Nephron progenitor cell (in vitro differentiated cells): ENCODE measurements around the gene VPS13C.

Experiments used
- DNase-seq: peaks from one replicate; pipeline ENCODE4 v3.0.0; 2021
- H3K27ac Mint-ChIP-seq: 2 replicates; pipeline ENCODE4 v1.8.0; 2021; ENCODE audit warnings: mild to moderate bottlenecking, moderate library complexity, mixed read lengths
- H3K27me3 Mint-ChIP-seq: 2 replicates; pipeline ENCODE4 v1.8.0; 2021; ENCODE audit warnings: mild to moderate bottlenecking, low read depth, mixed read lengths; ENCODE audit not compliant: poor library complexity
- H3K36me3 Mint-ChIP-seq: 2 replicates; pipeline ENCODE4 v1.8.0; 2021; ENCODE audit warnings: low read depth, mixed read lengths
- H3K4me1 Mint-ChIP-seq: 2 replicates; pipeline ENCODE4 v1.8.0; 2021; ENCODE audit warnings: mixed read lengths
- H3K4me3 Mint-ChIP-seq: 2 replicates; pipeline ENCODE4 v1.8.0; 2021; ENCODE audit warnings: mild to moderate bottlenecking, moderate library complexity, mixed read lengths
- H3K9me3 Mint-ChIP-seq: 2 replicates; pipeline ENCODE4 v1.8.0; 2021; ENCODE audit warnings: mild to moderate bottlenecking, moderate library complexity, mixed read lengths
- TF ChIP-seq, protein P1 (sequence below): fragments of 200-600 bp; sonication (generic); IDR thresholded peaks from 2 replicates; pipeline ENCODE4 v1.5.0; 2021; ENCODE audit warnings: antibody characterized with exemption

The VPS13C gene

DNA sequence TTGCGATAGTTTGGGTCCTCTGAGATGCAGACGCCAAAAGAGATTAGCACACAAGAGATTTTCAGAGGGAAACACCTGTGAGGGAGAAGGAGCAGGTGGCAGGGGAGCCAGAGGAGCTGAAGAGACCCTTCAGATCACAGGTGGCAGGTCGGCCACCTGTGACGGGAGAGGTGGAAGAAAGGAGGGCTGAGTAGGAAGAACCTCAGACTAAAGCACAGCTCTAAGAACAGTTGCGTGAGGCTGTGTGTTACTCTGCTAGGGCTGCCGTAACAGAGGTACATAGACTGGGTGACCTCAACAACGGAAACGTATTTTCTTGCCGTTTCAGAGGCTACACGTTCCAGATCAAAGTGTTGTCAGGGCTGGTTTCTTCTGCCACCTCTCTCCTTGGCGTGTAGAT, 45.0 kb upstream of the VPS13C start:
- H3K36me3 Mint-ChIP-seq: no peaks in the 10 kb centered on the region
- TF ChIP-seq, protein P1, sequence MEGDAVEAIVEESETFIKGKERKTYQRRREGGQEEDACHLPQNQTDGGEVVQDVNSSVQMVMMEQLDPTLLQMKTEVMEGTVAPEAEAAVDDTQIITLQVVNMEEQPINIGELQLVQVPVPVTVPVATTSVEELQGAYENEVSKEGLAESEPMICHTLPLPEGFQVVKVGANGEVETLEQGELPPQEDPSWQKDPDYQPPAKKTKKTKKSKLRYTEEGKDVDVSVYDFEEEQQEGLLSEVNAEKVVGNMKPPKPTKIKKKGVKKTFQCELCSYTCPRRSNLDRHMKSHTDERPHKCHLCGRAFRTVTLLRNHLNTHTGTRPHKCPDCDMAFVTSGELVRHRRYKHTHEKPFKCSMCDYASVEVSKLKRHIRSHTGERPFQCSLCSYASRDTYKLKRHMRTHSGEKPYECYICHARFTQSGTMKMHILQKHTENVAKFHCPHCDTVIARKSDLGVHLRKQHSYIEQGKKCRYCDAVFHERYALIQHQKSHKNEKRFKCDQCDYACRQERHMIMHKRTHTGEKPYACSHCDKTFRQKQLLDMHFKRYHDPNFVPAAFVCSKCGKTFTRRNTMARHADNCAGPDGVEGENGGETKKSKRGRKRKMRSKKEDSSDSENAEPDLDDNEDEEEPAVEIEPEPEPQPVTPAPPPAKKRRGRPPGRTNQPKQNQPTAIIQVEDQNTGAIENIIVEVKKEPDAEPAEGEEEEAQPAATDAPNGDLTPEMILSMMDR: no peak
- no peak overlapping the region for H3K4me3 Mint-ChIP-seq
- peaks cover 3% of the 10 kb centered on the region for H3K27me3 Mint-ChIP-seq
- no peaks in the 10 kb centered on the region for H3K9me3 Mint-ChIP-seq
- H3K4me1 Mint-ChIP-seq: peaks cover 17% of the 10 kb centered on the region
- no peak overlapping the region for H3K27ac Mint-ChIP-seq
- DNase-seq: no peak

DNA sequence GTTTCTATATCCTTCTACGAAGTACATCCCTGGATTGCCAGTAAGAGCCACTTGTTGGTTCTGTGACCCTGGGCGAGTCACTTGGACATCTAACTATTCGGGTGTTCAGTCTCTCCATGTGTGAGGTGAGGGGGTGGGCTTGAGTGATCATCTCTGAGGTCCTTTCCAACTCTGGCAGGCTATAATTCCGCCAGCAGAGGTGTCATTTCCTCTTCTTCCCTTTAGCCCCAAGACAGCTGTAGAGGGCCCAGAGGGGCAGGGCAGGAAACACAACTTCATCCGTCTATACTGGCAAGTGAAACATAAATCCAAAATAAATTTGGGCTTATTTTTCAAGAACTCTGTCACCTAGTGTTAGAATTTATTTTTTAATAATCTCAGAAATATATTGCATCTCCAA, 44.6 kb upstream of the VPS13C start:
- no peaks in the 10 kb centered on the region for H3K27me3 Mint-ChIP-seq
- TF ChIP-seq, protein P1: no peak
- no peaks in the 10 kb centered on the region for H3K36me3 Mint-ChIP-seq
- peaks cover 3% of the 10 kb centered on the region for H3K9me3 Mint-ChIP-seq
- no peak for DNase-seq
- no peak overlapping the region for H3K27ac Mint-ChIP-seq
- no peak overlapping the region for H3K4me3 Mint-ChIP-seq
- peaks cover 13% of the 10 kb centered on the region for H3K4me1 Mint-ChIP-seq

DNA sequence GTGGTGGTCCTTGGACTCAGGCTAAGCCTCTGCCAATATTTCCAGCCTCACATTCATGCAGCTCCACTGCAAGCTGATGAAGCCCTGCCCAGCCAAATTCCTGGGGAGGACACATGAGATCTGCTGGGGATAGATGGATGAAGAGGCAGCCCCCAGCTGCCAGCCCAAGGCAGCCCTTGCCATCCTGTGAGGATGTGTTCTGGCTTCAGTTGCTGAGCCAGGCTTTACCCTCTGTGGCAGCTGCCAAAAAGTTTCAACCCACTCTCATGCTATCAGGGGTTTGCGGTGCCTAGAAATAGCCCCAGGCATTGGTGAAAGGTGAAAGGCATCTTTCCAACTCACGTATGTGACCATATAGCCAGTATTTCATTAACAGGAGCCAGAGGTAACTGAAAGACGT, 44.2 kb upstream of the VPS13C start:
- TF ChIP-seq, protein P1: no peak
- H3K9me3 Mint-ChIP-seq: peaks cover 8% of the 10 kb centered on the region
- no peak overlapping the region for H3K27ac Mint-ChIP-seq
- H3K4me1 Mint-ChIP-seq: peaks cover 11% of the 10 kb centered on the region
- H3K4me3 Mint-ChIP-seq: no peak overlapping the region
- no peak for DNase-seq
- no peaks in the 10 kb centered on the region for H3K36me3 Mint-ChIP-seq
- H3K27me3 Mint-ChIP-seq: no peaks in the 10 kb centered on the region

DNA sequence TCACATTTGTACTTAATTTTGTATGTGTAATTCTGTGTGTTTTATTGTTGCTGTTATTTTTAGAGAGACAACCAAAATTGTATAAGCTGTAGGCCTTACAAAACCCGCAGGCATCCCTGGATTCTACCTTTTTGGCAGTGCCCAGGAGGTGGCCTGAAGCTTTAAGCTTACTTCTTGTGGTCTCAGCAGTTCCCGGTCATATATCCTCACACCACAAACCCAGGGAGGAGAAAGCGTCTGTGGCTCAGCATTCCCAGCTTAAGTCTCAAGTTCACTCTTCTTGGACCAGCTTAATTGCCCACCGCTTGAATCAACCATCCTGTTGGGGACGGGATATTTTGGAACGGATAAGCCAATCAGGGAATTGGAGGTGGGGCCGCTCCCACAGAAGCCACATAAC, 43.2 kb upstream of the VPS13C start:
- Mint-ChIP-seq H3K4me1 (peaks cover 11% of the 10 kb centered on the region), H3K9me3 (peaks cover 9% of the 10 kb centered on the region), H3K27ac (no peak overlapping the region), H3K36me3 (no peaks in the 10 kb centered on the region), H3K4me3 (no peak overlapping the region), H3K27me3 (no peaks in the 10 kb centered on the region)
- TF ChIP-seq, protein P1: no peak
- DNase-seq: no peak

DNA sequence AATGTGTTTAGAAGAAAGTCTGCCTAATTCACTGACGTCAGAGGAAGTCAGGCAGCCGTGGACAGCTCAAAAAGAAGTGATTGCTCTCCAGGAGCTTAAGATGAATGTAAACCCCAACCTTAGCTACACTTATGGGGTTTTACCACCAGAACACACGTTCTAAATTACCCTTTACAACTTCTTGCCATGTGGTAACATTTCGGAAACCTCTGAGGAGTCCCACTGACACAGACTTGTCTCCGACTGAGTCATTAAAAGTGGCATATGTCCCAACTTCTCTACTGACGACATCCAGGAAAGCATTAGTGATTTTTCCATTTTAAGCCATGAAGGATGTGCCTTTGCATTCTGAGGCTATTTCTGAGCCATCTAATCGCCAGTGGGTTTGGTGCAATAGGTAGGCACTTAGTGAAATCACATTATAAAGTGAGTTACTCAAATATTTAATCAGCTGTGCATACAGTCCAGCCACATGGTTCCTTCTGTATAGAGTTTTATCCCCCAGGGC, 38.9 kb upstream of the VPS13C start:
- Mint-ChIP-seq H3K36me3 (no peaks in the 10 kb centered on the region), H3K4me3 (no peak overlapping the region), H3K9me3 (peaks cover 9% of the 10 kb centered on the region), H3K27ac (no peak overlapping the region), H3K27me3 (peaks cover 4% of the 10 kb centered on the region), H3K4me1 (peaks cover 5% of the 10 kb centered on the region)
- TF ChIP-seq, protein P1: no peak
- DNase-seq: no peak

DNA sequence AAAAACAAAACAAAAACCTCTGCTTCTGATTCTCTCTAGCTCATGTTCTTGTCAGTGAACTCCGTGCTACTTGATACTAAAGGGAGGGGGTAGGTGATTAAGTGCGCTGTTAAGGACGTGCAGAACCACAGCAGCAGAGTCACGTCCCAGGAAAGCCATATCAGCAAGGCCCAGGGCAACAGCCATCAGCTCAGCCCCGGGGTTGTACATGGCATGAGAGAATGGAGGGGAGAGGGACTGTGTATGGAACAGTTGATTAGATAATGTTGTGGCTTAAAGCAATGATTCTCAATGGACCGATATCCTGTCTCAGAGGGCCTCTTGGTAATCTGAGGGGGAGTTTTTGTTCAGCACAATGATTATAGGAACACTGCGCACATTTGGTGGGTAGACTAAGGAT, 34.1 kb upstream of the VPS13C start:
- no peaks in the 10 kb centered on the region for H3K36me3 Mint-ChIP-seq
- peak overlapping the region; percentile 77 for H3K27ac Mint-ChIP-seq
- no peak for DNase-seq

More for the DNA sequence above, 34.1 kb upstream of the VPS13C start:
- TF ChIP-seq, protein P1: no peak
- peaks cover under 1% of the 10 kb centered on the region for H3K9me3 Mint-ChIP-seq
- H3K4me3 Mint-ChIP-seq: peak overlapping the region; percentile 44
- peaks cover 4% of the 10 kb centered on the region for H3K27me3 Mint-ChIP-seq
- peaks cover 19% of the 10 kb centered on the region for H3K4me1 Mint-ChIP-seq
